GM04503 (cell line): ENCODE data around the gene RPL18.
"Not testable (repeated sequence)": the region's sequence is repeated elsewhere in the genome, so short reads cannot be mapped to it uniquely, and the experiment has no call there.

Experiments
- DNase-seq: peaks from one replicate; pipeline ENCODE4 v3.0.0-alpha.2; 2012; ENCODE audit warnings: low read depth

RPL18 gene

DNA sequence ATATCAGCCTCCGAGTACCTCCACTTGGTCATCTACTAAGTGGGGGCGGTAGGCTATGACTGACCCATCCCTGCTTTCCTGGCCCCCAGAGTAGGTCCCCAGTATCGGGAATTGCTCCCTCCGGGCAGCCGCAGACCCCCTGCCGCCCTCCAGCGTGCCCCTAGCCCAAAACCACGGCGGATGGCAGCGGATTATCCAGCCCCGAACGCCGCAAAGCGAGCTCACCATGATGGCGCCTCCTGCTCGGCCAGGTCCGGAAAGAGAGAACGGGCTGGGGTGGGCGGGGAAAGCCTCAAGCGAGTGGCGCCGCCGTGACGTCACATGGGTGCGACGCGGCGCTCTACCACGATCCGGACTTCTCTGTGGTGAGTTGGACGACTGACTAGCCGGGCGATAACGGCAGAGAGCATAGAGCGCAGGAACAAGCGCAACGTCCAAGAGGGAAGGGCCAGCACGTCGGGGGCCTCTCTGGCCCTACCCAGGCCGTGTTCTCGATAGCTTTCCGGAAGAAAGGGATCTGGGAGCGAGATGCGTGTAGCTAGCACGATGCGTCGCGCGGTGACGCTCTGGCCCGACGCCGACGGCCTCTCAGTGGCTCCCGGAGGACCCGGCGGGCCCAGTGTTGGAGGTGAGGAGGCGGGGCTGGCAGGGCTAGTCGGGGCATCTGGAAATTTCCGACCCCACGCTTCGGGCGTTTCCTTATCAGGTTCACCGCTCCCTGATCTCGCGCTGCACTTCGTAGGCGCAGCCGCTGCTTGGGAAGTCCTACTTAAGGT is at the start of gene RPL18, which contains the start of gene SPHK2:
RPL18 (minus strand) TSS at position 263 of the 776 bp plus-strand sequence; CDS start at position 228, 35 bp downstream.
SPHK2 (plus strand) TSS at position 591 of the 776 bp plus-strand sequence. CDS start 1,009 bp downstream, outside the sequence.
- peak; percentile 99 for DNase-seq

DNA sequence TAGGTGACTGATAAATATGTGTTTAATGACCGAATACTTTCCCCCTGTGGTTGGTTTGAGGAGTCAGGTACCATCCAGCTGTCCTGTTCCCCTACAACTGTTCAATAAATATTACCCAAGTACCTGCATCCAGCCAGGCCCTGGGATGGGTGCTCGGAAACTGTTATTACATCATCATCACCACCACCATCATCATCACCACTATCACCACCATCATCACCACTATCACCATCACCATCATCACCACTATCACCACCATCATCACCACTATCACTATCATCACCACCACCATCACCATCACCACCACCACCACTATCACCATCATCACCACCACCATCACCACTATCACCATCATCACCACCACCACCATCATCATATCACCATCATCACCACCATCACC is 49.8 kb upstream of the RPL18 start:
- DNase-seq = no peak

DNA sequence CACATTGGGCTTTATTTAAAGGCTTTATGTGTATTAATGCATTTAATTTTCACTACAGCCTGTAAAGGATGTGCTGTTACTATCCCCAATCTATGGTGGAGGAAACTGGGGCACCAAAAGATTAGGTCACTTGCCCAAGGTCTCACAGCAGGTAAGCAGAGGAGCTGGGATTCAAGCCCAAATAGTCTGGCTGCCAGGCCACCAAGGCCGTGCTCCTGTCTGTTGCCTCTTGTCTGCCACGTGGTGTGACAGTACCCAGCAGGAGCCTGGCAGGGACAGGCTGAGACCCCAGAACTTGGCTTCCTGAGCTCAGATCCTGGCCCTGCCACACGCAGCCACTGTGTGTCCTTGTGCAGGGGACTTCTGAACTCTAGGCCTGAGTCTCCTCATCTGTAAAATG is 49.4 kb upstream of the RPL18 start:
- DNase-seq = no peak

DNA sequence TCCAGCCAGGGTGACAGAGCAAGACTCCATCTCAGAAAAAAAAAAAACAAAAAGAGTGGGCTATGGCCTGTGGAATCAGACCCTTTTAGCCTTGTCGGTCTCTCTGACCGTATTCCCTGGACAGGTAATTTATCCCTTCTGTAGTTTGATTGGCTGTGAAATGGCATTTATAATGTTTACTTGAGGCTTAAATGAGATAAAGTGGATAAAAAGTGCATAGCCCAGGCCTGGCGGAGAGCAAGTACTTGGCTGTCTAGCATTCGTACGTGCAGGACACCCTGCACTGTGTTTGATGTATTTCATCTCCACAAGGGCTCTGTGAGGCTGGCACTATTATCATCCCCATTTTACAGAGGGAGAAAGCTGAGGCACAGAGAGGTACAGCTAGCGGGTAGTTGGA is 46.8 kb upstream of the RPL18 start:
- no peak for DNase-seq

DNA sequence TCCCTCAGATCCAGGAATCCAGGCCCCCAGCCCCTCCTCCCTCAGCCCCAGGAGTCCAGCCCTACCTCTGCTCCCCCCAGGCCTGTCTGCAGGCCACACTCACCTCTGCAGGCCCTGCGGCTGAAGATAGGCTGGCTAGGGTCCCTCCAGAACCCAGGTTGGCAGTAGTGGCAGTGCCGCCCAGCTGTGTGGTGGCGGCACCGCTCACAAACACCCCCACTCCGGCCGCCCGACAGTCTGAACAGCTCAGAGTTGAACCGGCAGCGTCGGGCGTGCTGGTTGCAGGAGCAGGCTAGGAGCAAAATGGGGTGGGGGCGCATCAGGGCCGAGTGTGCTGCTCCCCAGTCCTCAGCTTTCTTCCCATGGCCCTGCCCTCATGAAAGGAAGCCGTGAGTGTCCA is 45.5 kb upstream of the RPL18 start:
- no peak for DNase-seq

DNA sequence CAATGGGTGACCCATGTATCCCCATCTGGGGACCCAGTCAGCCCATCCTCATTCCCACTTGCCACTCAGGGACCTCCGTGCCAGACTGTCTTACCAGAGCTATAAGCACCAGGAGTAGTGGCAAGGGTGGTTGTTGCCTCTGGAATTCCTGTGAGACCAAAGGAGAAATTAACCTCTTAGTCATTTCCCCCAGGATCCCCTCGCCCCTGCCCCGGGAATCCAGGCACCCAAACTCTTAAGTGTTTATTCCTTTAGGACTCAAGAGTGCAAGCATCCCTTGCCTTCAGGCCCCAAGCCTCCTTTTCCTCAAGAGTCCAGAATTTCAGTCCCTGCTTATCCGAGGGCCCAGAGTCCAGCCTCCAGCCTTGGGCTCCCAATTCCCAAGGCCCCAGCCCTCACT is 44.7 kb upstream of the RPL18 start:
- no peak for DNase-seq

DNA sequence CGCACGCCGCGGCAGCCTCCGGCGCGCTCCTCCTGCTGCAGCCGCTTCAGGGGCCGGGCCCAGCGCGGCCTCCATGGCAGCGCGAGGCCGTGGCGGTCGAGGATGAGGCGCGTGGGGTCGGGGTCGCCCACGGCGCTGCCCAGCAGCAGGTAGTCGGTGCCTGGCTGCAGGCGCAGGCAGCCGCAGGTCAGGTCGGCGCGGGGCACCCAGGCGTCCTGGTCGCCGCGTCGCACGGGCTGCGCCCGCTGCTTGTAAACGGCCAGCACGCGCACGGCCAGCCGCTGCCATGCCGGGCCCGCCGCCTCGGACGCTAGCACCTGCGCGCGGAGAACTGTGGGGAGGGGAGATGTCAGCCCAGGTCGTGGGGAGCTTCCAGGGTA is 42.7 kb upstream of the RPL18 start:
- DNase-seq = no peak

DNA sequence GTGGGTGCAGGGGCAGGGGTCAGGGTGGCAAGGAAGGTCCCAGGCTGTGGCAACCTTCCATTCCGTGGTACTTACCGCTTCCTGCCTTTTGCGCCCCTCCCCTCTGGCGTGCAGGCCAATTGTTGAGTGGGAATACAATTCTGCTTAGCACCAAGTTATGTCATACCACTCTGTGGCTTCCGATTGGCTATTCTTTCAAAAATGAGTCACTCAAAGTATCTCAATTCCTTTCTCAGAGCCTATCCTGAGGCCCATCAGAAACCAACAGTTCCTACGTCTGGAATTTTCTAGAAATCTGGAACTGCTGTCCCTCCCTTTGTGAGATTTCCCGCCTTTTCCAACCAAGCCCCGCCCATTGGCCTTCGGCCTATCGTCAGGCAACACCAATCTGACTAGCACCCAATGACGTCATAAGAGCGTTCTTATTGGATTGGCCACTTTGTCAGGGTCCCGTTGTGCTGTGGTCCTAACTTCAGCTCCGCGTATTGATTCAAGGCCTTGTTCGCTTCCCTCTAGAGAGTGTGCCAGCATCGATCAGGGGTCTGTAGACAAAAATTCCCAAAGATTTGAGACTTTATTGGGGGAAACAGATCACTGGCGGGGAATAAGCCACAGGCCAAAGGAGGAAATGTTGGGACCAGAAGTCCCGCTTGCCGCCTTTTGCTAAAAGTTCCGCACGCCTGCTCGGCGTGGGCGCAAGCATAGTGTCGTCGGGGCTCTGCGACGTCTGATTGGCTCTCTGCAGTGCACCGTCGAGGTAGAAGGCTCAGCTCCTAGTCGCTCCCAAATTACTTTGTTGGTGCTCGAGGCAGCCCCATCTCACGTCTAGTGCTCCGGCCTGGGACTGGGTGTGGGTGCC is 42.1 kb upstream of the RPL18 start:
- DNase-seq = peak; percentile 61

DNA sequence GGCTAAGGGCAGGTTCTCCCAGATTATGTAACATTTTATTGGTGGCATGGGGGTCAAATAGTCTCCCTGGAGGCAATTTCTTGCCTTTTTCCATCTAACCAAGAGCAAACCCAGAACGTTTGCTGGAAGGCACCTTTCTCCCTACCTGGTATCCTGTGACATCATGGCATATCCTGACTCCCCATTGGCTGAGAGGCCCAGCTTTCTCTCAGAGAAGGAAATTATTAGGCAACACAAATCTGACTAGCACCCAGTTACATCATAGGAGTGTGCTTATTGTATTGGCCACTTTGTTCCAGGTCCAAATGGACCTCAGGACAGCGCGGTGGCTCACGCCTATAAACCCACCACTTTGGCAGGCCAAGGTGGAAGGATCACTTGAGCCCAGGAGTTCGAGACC is 40.8 kb upstream of the RPL18 start:
- no peak for DNase-seq

DNA sequence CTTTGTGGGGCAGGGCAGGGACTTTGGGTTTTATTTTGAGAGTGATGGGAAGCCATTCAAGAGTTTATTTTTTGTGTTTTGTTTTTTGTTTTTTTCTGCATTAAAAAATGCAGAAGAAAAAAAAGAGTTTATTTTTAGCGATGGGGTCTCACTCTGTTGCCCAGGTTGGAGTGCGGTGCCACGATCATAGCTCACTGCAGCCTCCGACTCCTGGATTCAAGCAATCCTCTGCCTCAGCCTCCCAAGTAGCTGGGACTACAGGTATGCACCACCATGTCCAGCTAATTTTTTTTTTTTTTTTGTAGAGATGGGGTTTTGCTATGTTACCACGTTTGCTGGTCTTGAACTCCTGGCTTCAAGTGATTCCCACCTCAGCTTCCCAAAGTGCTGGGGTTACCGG is 39.5 kb upstream of the RPL18 start:
- DNase-seq = no peak

DNA sequence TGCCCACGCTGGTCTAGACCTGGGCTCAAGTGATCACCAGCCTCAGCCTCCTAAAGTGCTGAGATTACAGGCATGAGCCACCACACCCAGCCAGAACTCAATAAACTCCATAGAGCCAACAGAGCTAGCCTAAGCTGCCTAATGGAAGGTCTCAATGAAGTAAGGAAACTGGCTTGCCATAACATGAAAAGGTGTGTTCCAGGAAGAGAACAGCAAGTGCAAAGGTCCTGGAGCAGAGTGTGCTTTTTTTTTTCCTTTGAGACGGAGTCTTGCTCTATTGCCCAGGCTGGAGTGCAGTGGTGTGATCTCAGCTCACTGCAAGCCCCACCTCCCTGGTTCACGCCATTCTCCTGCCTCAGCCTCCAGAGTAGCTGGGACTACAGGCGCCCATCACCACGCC is 38.9 kb upstream of the RPL18 start:
- DNase-seq = not testable (repeated sequence)

DNA sequence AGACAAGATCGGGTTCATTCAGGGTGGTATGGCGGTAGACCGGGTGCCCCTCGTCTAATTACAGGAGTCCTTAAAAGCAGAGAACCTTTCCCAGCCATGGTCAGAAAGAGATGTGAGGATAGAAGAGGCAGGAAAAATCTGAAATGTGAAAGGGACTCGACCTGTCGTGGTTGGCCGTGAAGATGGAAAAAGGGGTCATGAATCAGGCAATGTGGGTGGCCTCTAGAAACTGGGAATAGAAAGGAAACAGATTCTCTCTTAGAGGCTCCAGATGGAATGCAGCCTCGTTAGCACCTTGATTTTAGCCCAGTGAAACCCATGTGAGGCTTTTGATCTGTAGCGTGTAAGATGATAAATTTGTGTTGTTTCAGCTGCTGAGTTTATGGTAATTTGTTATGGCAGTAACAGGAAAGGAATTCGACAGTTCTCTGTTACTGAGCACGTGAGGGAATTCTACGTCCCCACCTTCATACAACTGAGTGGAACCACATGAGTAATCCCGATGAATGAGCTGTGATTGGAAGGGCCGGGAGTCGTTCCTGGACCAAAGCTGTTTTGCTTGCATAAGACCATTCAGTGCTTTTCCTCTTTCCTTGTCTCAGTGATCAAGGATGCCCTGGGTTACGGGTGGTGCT is 38.0 kb upstream of the RPL18 start:
- peak; percentile 93 for DNase-seq

DNA sequence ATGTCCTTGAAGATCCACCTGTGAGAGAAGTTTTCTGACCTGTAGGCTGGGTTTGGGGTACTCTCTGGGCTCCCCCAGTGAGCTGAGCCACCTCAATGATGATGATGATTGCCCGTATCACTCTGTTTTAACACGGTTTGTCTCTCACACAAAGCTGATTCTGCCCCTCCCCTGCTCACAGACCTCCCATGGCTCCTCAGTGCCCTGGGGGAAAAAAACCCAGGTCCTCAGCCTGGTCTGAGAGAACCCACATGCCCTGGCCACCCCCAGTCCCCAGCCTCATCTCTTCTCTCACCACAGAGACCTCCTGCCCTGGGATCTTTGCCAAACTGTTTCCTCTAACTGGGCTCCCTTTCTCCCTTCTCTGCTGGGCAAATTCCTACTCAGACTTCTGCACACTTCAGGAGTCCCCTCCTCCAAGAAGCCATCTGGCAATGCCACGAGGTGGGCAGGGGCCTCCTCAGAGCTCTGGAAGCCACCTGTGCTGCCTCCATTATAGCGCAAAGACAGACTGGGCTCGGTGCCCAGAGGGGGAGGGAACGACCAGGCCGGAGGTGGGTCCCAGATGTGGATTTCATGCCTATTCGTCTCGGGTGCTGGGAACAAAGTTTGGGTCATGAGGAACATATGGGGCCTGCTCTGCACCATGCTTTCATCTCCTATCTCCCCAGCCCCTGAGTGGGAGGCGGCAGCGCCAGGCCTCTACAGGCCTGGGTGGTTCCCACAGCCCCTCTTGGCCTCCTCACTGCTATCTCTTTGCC is 35.5 kb upstream of the RPL18 start:
- no peak for DNase-seq

DNA sequence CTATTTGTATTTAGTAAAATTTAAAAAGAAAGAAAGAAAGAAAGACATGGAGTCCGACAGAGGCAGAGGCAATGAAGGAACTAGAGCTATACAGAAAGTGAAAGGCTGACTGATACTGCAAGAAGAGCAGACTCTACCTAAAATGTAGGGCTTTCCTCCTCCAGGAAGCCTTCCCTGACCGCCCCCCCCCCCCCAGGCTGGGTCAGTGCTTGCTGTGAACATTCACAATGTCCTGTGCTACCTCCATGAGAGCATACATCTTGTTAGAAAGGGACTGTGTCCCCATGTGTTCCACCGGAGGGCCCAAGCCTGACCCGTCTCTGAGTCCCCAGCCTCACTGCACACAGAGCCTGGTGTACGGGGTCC is 32.7 kb upstream of the RPL18 start:
- DNase-seq = no peak

DNA sequence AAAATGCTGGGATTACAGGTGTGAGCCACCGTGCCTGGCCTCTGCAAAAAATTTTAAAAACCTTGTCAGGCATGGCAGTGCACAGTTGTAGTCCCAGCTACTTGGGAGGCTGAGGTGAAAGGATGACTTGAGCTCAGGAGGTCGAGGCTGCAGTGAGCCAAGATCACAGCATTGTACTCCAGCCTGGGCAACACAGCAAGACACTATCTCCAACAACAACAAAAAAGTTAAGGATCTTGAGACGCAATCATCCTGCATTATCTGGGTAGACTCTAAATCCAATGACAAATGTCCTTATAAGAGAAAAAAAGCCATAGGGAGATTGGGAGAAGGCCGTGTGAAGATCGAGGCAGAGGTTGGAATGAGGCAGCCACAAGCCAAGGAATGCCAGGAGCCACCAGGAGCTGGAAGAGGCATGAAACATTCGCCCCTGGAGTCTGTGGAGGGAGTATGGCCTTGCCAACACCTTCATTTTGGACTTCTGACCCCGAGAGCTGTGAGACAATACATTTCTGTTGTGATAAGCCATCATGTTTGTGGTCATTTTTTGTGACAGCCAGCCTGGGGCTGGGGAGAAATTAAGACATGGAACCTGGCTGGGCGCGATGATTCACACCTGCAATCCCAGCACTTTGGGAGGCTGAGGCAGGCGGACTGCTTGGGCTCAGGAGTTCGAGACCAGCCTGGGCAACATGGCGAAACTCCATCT is 32.1 kb upstream of the RPL18 start:
- no peak for DNase-seq

DNA sequence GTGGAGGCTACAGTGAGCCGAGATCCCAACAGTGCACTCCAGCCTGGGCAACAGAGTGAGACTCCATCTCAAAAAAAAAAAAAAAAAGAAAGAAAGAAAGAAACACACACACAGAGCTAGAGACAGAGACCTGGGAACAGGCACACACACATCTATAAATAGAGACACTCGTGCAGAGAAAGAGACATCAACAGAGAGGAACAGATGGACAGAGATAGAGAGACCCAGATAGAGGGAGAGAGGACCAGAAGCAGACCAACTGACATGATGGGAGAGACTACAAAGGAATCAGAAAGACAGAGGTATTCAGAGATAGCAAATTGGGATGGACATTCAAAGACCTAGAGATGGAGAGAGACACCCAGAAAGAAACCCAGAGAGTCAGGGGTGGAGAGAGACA is 29.2 kb upstream of the RPL18 start:
- DNase-seq = no peak

DNA sequence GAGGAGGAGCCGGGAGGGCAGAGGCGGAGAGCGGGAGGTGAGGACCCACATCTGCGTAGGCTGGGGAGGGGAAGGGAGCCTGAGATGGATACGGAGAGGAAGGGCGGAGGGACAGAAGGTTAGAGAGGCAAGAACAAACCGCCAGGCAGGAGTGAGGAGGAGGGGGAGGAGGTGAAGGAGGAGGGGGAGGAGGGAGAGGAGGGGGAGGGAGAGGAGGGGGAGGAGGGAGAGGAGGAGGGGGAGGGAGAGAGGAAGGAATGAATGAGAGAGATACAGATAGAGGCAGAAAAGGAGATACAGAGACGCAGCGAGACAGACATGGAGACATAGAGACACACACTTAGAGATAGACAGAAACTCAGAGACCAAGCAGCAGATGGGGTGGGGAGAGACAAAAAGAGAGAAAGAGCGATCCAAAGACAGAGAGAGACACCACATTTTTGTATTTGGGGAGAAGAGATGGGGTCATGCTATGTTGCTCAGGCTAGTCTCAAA is 27.8 kb upstream of the RPL18 start:
- DNase-seq = no peak

DNA sequence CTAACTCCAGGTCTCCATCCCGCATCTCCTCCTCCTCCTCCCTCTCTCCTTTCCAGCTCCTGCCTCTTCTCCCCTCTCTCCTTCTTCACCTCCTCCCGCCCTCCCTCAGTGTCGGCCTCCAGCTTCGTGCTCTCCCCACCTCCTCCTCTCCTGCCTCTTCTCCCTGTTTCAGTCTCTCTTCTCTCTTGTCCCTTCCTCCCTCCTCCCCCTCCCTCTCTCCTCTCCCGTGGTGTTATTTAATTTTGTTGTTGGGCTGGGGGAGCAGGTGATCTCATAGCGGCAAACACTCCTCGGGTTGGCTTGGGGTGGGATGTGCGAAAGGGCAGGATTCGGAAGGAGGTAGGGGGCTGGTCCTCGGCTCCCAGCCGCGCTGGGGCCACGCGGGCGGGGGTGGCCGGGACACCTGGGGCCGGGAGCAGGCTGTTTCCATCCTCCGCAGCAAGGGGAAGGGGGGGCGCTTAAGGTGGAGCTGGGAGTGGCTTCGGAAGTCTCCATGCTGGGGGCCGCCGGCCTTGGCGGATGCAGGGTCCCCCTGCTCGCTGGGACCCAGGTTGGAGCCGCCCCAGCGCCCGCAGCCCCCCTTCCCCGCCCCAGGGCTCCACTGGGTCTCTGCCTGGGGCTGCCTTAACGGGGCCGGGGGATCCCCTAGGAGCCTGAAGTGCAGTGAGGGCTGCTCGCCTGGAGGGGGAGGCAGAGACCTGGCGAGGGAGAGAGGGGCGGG is 27.2 kb upstream of the RPL18 start, which contains the start of gene CA11:
CA11 (minus strand) TSS at position 187 of the 721 bp plus-strand sequence. CDS start 555 bp downstream, outside the sequence.
- DNase-seq = no peak

DNA sequence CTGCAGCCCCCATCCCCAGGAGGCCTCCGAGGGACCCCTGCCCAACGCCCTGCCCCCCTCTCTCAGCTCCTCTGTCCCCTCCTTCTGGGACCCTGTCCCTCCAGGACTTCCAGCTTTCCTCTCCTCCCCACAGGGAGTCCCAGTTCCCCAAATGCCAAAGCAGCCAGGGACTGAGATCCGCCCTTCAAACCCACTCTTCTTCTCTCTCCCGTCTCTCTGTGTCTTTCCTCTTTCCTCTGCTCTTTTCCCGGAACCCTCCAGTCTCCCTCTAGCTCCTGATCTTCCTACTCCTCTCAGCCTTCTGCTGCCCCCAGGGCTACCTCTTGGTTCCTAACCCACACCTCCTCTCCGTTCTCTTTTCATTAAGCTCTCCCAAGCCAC is 26.6 kb upstream of the RPL18 start:
- DNase-seq = no peak

DNA sequence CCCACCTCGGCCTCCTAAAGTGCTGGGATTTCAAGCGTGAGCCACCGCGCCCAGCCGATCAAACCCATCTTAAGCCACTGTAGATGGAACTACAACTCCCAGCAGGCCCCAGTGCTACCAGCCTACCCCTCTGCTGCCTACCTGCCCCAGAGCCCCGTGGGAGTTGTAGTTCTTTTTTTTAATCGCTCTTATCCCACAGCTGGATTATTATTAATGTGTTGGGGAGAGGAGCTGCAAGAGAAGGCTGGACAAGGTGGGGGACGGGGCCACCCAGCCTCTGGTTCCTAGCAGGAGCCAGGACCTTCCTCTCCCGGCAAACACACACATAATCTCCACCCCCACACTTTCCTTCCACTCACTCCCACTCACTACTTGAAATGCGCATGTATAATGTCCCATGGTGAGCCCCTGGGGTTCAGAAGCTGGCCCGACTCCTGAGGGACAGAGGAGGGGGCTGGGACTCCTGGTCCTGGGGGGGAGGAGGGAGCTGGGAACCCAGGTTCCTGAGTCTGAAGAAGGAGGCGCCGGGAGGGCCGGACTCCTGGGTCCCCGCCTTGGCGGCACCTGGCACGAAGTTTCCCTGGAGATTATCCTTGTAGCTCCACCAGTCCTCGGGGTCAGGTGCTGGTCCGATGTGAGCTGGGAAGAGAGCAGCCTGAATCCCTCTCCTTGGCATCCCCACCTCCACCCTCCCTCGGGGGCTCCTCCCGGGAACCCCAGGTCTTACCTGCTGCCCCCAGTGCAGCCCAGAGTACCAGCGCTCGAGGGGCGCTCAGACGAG is 26.1 kb upstream of the RPL18 start:
- DNase-seq = no peak
